ENCODE results near the gene LRP3.
"Not testable (repeated sequence)": the region's sequence is repeated elsewhere in the genome, so short reads cannot be mapped to it uniquely, and the experiment has no call there.

Gene LRP3, protein sequence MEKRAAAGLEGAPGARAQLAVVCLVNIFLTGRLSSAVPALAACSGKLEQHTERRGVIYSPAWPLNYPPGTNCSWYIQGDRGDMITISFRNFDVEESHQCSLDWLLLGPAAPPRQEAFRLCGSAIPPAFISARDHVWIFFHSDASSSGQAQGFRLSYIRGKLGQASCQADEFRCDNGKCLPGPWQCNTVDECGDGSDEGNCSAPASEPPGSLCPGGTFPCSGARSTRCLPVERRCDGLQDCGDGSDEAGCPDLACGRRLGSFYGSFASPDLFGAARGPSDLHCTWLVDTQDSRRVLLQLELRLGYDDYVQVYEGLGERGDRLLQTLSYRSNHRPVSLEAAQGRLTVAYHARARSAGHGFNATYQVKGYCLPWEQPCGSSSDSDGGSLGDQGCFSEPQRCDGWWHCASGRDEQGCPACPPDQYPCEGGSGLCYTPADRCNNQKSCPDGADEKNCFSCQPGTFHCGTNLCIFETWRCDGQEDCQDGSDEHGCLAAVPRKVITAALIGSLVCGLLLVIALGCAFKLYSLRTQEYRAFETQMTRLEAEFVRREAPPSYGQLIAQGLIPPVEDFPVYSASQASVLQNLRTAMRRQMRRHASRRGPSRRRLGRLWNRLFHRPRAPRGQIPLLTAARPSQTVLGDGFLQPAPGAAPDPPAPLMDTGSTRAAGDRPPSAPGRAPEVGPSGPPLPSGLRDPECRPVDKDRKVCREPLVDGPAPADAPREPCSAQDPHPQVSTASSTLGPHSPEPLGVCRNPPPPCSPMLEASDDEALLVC

DNA sequence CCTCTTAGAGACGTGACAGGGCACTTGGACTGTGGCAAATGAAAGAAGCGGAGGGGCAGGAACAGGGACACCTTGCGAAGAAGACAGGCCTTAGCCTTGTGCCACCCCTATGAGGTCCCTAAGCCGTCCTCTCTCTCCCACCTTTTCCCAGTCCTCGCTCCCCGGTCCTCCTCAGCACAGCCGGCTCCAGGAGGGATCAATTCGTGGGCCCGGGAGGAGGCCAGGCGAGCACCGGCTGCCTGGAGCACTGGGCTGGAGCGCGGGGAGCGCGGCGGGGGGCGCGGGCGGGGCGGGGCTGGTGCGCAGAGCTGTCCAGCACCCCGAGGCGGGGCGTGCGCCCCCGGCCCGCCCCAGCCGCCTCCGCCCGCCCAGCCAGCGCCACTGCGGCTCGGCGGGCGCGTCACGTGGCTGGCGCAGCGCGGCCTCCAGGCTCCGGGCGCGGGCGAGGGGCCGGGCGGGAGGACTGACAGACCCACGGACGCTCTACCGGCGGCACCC is at the start of gene LRP3:
Gene LRP3, plus strand, starts transcription at position 466 of the 498 bp plus-strand sequence. CDS start 456 bp downstream, outside the sequence.
- TF ChIP-seq L3MBTL2 (conservative IDR thresholded peaks at IDR 0.05) (no peak), LEF1 (IDR thresholded peaks at IDR 0.05; ENCODE audit: borderline replicate concordance) (no peak), HDGF (IDR thresholded peaks at IDR 0.05; ENCODE audit: borderline replicate concordance) (no peak), CTBP1 (IDR thresholded peaks at IDR 0.05; ENCODE audit: borderline replicate concordance) (no peak), BHLHE40 (IDR thresholded peaks at IDR 0.05; ENCODE audit: borderline replicate concordance) (no peak)
- POLR2A ChIA-PET: interaction anchor here (1.0 kb wide), 1 partner anchor 18 kb away, joined by 3 read pairs; no protein-coding TSS in a partner anchor
- CTCF ChIA-PET: interaction anchor here (1.5 to 2.2 kb wide), 2 partner anchors 10 kb away, joined by 4 to 8 read pairs; no protein-coding TSS in a partner anchor

DNA sequence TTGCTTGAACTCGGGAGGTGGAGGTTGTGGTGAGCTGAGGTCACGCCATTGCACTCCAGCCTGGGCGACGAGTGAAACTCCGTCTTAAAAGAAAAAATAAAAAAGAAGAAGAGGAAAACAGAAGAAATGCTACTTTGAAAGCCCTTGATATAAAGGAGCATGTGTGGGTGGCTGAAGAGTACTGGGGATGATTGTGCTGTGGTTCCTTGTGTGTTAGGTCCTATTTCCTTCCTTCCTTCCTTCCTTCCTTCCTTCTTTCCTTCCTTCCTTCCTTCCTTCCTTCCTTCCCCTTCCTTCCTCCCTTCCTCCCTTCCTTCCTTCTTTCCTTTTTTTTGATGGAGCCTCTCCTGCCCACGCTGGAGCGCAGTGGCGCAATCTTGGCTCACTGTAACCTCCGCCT is 47.9 kb upstream of the LRP3 start:
- DNase-seq (ENCODE audit: extremely low spot score): no peak
- POLR2A ChIA-PET: no interaction called here
- CTCF ChIA-PET: interaction anchor here (2.5 kb wide), 1 partner anchor 38 kb away, joined by 21 read pairs; no protein-coding TSS in a partner anchor
- TF ChIP-seq, protein P1, sequence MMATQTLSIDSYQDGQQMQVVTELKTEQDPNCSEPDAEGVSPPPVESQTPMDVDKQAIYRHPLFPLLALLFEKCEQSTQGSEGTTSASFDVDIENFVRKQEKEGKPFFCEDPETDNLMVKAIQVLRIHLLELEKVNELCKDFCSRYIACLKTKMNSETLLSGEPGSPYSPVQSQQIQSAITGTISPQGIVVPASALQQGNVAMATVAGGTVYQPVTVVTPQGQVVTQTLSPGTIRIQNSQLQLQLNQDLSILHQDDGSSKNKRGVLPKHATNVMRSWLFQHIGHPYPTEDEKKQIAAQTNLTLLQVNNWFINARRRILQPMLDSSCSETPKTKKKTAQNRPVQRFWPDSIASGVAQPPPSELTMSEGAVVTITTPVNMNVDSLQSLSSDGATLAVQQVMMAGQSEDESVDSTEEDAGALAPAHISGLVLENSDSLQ (IDR thresholded peaks at IDR 0.05): no peak
- no peak for TF ChIP-seq LEF1 (IDR thresholded peaks at IDR 0.05; ENCODE audit: borderline replicate concordance)
- TF ChIP-seq CTBP1 (IDR thresholded peaks at IDR 0.05; ENCODE audit: borderline replicate concordance): no peak
- TF ChIP-seq TARDBP (IDR thresholded peaks at IDR 0.05): no peak
- no peak for TF ChIP-seq HDGF (IDR thresholded peaks at IDR 0.05; ENCODE audit: borderline replicate concordance)
- TF ChIP-seq ELF4 (IDR thresholded peaks at IDR 0.05): no peak
- TF ChIP-seq FOXM1 (IDR thresholded peaks at IDR 0.05; ENCODE audit: borderline replicate concordance): no peak
- no peak for TF ChIP-seq ARNT (IDR thresholded peaks at IDR 0.05)
- no peak for TF ChIP-seq FOXA1 (IDR thresholded peaks at IDR 0.05)
- TF ChIP-seq ZNF384 (IDR thresholded peaks at IDR 0.05): no peak

More for the DNA sequence above, at the start of gene LRP3:
- peak; percentile 64 for DNase-seq (ENCODE audit: extremely low spot score)

DNA sequence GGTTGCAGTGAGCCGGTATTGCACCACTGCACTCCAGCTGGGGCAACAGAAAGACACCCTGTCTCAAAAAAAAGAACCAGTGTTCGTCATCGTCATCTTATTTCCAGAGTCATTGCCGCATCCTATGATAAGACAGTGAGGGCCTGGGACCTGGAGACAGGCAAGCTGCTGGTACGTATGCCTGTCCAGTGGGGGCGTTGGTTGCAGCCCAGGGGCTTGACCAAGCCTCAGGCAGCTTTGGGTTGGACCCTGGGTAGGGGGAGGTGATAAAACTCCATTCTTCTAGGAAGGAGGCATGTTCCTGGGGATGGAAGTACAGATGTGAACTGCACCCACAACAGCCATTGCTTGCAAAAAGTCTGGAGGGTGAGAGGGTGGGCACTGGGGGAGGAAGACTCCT is 46.6 kb upstream of the LRP3 start:
- DNase-seq (ENCODE audit: extremely low spot score): no peak
- ChIA-PET CTCF (no interaction called here), POLR2A (no interaction called here)
- no peak for TF ChIP-seq SUZ12 (IDR thresholded peaks at IDR 0.05)
- TF ChIP-seq ARNT (IDR thresholded peaks at IDR 0.05): no peak
- TF ChIP-seq LEF1 (IDR thresholded peaks at IDR 0.05; ENCODE audit: borderline replicate concordance): no peak
- no peak for TF ChIP-seq L3MBTL2 (conservative IDR thresholded peaks at IDR 0.05)
- TF ChIP-seq NFRKB (IDR thresholded peaks at IDR 0.05): no peak
- no peak for TF ChIP-seq ZNF384 (IDR thresholded peaks at IDR 0.05)
- TF ChIP-seq FOXM1 (IDR thresholded peaks at IDR 0.05; ENCODE audit: borderline replicate concordance): no peak
- TF ChIP-seq BHLHE40 (IDR thresholded peaks at IDR 0.05; ENCODE audit: borderline replicate concordance): no peak
- TF ChIP-seq ELF4 (IDR thresholded peaks at IDR 0.05): no peak
- no peak for TF ChIP-seq CTBP1 (IDR thresholded peaks at IDR 0.05; ENCODE audit: borderline replicate concordance)
- no peak for TF ChIP-seq TARDBP (IDR thresholded peaks at IDR 0.05)
- no peak for TF ChIP-seq FOXK2 (IDR thresholded peaks at IDR 0.05)
- TF ChIP-seq SP1 (IDR thresholded peaks at IDR 0.05): no peak
- TF ChIP-seq FOXA1 (IDR thresholded peaks at IDR 0.05): no peak

DNA sequence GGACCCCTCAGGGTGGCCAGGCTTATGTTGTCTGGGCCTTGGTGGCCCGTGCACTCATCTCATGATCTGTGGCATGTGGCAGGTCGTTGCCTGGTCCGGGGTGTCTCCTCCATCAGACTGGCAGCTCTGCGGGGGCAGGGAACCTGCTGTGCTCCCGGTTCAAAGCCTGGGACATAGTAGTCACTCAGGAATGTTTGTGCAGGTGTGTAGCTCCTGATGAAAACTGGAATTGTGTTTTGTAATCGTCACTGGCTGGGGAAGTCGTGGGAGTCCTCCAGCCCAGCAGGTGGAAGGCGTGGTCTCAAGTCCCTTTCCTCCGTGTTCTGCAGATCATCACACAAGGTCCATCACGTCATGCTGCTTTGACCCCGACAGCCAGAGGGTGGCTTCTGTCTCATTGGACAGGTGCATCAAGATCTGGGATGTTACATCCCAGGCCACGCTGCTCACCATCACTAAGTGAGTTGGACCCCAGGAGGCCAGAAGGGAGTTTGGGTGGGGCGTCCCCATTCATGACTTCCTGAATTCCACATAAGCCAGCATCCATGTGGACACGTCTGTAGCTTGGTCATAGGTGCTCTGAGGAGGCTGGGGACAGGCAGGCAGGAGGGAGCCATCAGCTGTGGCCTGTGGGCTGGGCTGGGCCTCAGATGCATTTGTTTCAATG is 43.1 kb upstream of the LRP3 start:
- ChIA-PET CTCF (no interaction called here), POLR2A (no interaction called here)
- no peak for TF ChIP-seq ARNT (IDR thresholded peaks at IDR 0.05)
- TF ChIP-seq CTBP1 (IDR thresholded peaks at IDR 0.05; ENCODE audit: borderline replicate concordance): no peak
- no peak for DNase-seq (ENCODE audit: extremely low spot score)

DNA sequence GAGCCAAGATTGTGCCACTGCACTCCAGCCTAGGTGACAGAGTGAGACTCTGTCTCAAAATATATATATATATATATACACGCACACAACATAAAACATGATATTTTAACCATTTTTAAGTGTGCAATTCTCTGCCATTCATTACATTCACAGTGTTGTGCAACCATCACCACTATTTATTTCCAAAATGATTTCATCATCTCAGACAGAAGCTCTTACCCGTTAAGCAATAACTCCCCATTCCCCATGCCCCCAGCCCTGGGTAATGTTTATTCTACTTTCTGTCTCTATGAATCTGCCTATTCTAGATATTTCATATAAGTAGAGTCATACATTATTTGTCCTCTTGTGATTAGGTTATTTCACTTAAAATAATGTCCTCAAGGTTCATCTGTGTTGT is 42.0 kb upstream of the LRP3 start:
- TF ChIP-seq SP1 (IDR thresholded peaks at IDR 0.05): no peak
- ChIA-PET CTCF (no interaction called here), POLR2A (no interaction called here)
- DNase-seq (ENCODE audit: extremely low spot score): no peak

DNA sequence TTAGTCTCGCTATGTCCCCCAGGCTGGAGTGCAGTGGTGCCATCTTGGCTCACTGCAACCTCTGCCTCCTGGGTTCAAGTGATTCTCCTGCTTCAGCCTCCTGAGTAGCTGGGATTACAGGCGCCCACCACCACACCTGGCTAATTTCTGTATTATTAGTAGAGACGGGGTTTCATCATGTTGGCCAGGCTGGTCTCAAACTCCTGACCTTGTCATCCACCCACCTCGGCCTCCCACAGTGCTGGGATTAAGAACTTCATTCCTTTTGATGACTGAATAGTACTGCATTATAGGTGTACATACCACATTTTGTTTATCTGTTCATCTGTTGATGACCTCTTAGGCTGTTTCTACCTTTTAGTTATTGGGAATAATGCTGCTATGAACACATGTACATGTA is 41.5 kb upstream of the LRP3 start:
- DNase-seq (ENCODE audit: extremely low spot score); CTCF ChIA-PET; POLR2A ChIA-PET: not testable (repeated sequence)

DNA sequence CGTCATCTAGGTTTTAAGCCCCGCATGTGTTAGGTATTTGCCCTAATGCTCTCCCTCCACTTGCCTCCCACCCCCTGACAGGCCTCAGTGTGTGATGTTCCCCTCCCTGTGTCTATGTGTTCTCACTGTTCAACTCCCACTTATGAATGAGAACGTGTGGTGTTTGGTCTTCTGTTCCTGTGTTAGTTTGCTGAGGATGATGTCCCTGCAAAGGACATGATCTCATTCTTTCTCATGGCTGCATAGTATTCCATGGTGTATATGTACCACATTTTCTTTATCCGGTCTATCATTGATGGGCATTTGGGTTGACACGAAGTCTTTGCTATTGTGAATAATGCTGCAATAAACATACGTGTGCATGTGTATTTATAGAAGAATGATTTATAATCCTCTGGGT is 39.8 kb upstream of the LRP3 start:
- DNase-seq (ENCODE audit: extremely low spot score); POLR2A ChIA-PET; CTCF ChIA-PET: not testable (repeated sequence)

DNA sequence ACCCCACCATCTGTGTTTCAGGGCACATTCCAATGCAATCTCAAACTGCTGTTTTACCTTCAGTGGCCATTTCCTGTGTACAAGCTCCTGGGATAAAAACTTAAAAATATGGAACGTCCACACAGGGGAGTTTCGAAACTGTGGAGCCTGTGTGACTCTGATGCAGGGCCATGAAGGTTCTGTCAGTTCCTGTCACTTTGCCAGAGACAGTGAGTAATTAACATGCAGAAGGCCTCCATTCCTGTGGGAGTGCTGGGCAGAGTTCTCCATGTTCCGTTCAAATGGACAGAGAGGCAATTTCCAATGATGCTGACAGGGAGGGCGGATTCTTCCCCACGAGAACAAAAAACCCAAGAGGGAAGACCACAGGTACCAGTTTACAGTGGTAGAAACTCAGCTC is 37.8 kb upstream of the LRP3 start:
- ChIA-PET POLR2A (interaction anchor here (1.9 kb wide), 1 partner anchor 20 kb away, joined by 8 read pairs; no protein-coding TSS in a partner anchor), CTCF (interaction anchor here (2.2 kb wide), 1 partner anchor 28 kb away, joined by 7 read pairs; no protein-coding TSS in a partner anchor)
- TF ChIP-seq, protein P1 (IDR thresholded peaks at IDR 0.05): no peak
- TF ChIP-seq ZNF384 (IDR thresholded peaks at IDR 0.05) (no peak), FOXA1 (IDR thresholded peaks at IDR 0.05) (no peak), SUZ12 (IDR thresholded peaks at IDR 0.05) (no peak), FOXK2 (IDR thresholded peaks at IDR 0.05) (no peak), BHLHE40 (IDR thresholded peaks at IDR 0.05; ENCODE audit: borderline replicate concordance) (no peak), TARDBP (IDR thresholded peaks at IDR 0.05) (no peak), FOXM1 (IDR thresholded peaks at IDR 0.05; ENCODE audit: borderline replicate concordance) (no peak), NFRKB (IDR thresholded peaks at IDR 0.05) (no peak), ELF4 (IDR thresholded peaks at IDR 0.05) (no peak), CTBP1 (IDR thresholded peaks at IDR 0.05; ENCODE audit: borderline replicate concordance) (no peak), LEF1 (IDR thresholded peaks at IDR 0.05; ENCODE audit: borderline replicate concordance) (no peak), ARNT (IDR thresholded peaks at IDR 0.05) (no peak), L3MBTL2 (conservative IDR thresholded peaks at IDR 0.05) (no peak), HDGF (IDR thresholded peaks at IDR 0.05; ENCODE audit: borderline replicate concordance) (no peak), SP1 (IDR thresholded peaks at IDR 0.05) (no peak)
- no peak for DNase-seq (ENCODE audit: extremely low spot score)

All from HEK293T (cell line).